Transverse colon (tissue), 3 donors: ENCODE results near the gene ABHD11.

Experiments used
- EP300 ChIP-seq: sonication (generic); formaldehyde crosslinking; IDR thresholded peaks from one replicate; pipeline ENCODE4 v1.6.1; 2017; ENCODE audit warnings: antibody characterized with exemption, low read depth
- TF ChIP-seq, protein P1 (sequence below), 5 experiments: fragments of 200-600 bp in 3 of 5; fragments of 450-650 bp in 2 of 5; sonication (generic) in 3 of 5; IDR thresholded peaks; 1 replicate in 2 of 5; 2 replicates in 3 of 5; pipeline ENCODE4 v1.5.1; 2016 to 2017; ENCODE audit warnings: antibody characterized with exemption in 5 of 5, inconsistent platforms in 3 of 5, mild to moderate bottlenecking in 2 of 5, moderate library complexity in 1 of 5

DNA sequence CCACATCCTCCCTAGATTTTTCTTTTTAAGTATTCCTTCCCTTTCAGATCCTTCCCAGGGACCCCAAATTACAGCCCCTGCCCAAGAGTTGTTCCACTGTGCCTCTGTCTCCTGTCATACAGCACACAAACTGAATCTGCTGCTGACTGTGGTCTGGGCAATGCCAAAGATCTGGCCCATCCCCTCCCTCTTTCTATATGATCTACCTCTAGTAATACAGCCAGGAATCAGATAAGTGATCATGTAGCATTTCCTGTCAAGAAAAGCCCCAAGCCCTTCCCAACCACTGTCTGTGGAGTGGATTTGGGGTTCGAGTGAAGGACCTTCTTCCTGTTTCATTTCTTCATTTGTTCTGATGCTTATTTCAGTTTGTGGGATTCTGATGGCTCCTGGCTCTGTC lies 25.8 kb downstream of the ABHD11 start:
- TF ChIP-seq EP300: no peak
- TF ChIP-seq, protein P1, sequence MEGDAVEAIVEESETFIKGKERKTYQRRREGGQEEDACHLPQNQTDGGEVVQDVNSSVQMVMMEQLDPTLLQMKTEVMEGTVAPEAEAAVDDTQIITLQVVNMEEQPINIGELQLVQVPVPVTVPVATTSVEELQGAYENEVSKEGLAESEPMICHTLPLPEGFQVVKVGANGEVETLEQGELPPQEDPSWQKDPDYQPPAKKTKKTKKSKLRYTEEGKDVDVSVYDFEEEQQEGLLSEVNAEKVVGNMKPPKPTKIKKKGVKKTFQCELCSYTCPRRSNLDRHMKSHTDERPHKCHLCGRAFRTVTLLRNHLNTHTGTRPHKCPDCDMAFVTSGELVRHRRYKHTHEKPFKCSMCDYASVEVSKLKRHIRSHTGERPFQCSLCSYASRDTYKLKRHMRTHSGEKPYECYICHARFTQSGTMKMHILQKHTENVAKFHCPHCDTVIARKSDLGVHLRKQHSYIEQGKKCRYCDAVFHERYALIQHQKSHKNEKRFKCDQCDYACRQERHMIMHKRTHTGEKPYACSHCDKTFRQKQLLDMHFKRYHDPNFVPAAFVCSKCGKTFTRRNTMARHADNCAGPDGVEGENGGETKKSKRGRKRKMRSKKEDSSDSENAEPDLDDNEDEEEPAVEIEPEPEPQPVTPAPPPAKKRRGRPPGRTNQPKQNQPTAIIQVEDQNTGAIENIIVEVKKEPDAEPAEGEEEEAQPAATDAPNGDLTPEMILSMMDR (IDR thresholded peaks at IDR 0.05): no peak
